Measurements from ENCODE around the gene ITPK1.

- TF ChIP-seq POLR2A (IDR thresholded peaks at IDR 0.05) (no peak), POLR2AphosphoS5 (IDR thresholded peaks at IDR 0.05) (no peak), CTCF (IDR thresholded peaks at IDR 0.05) (no peak), EP300 (IDR thresholded peaks at IDR 0.05; ENCODE audit: low read depth) (no peak)
Observed at GRCh38 chr14:92932448-92933395, 183.0 kb downstream of the ITPK1 start.

Data from transverse colon (tissue), 4 donors.